GM19193 (cell line): Measurements from ENCODE around the gene CCDC9B.
A peak's percentile ranks its signal among the peaks of the same experiment; 100 is the strongest.

Source experiments
- POLR2A ChIP-seq: IDR thresholded peaks from 4 replicates; pipeline ENCODE4 v1.6.1; 2011; ENCODE audit not compliant: insufficient read depth, insufficient read length; ENCODE audit errors: extremely low read depth

CCDC9B gene

GRCh38 chr15:40331026-40331425 is 9.7 kb downstream of the CCDC9B start:
- TF ChIP-seq POLR2A, result no peak

GRCh38 chr15:40330368-40330836 is 10.3 kb downstream of the CCDC9B start:
- no peak for TF ChIP-seq POLR2A

GRCh38 chr15:40329804-40330203 is 10.9 kb downstream of the CCDC9B start:
- TF ChIP-seq POLR2A, result no peak

DNA sequence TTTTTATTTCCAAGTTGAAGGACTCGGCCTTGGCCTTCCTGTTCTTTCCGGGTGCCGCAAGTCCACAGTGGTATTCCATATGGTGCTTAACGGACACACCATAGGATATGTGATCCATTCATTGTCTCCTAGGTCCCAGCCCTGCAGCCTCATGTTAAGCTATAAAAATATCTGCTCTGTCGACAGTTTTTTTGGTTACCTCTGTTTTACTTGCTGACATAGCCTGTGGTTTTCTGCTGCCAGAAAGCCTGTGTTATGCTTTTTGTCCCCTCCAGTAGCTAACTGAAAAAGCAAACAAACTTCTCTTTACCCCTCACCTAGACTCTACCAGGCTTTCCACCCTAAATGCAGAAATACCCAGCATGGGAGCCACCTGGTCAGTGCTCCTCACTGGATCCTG is 12.0 kb downstream of the CCDC9B start:
- no peak for TF ChIP-seq POLR2A

DNA sequence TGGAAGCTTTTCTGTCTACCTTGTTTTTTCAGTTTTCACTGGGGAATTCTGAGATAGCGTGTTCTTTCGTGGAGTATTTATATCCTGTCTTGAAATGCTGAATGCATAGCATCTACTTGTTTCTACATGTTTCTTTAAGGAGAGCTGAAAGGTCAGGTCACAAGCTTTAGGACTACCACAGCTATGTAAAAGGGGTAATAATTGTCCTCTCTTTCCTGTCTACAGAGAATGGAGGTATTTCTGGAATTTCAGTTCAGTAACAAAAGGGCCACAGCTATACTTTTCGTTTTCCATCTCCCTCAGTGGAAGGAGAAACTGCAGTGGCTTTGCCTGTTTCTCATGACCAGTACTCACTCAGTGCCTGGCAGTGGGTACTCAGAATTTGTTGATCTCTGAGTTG is 12.6 kb downstream of the CCDC9B start:
- TF ChIP-seq POLR2A, result no peak

DNA sequence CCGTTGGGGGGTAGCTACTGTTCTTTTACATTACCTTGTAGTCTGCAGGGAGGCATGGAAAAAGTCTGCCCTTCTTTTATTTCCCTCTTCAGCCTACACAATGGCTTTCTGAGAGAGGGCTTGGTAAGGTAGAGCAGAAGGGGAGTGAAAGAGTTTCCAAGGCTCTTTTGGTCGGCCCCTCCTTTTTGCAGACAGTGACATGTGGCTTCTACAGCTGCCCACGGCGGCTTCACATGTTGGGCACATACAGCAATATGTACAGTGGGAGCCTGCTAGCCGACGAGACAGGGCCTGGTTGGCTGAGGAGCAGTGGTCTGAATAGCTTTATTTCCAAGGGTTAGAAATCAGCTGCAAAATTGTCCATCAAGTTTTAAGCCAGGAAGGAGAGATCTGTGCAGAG is 13.3 kb downstream of the CCDC9B start:
- TF ChIP-seq POLR2A, result no peak

GRCh38 chr15:40325700-40326099 is 15.0 kb downstream of the CCDC9B start:
- TF ChIP-seq POLR2A, result no peak

DNA sequence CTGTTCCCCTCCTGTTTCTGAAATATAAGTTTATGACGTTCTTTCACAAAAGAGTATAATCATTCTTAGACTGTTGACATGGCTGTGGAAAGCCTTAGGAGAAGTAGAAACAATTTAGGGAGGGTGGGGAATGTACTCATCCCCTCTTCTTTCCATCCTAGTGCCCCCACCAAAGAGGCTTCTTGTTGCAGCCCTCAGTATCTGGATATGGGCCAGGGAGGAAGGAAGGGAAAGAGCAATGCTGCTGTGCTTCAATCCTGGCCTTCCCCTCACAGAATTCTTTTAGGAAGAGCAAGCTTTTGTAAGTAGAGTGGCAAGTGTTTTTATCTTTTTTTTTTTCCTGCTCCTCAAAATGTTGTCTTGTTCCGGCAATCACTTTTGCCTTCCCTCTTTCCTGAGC is 15.6 kb downstream of the CCDC9B start:
- no peak for TF ChIP-seq POLR2A

- no peak for TF ChIP-seq POLR2A
Measured at GRCh38 chr15:40323953-40324937, 16.5 kb downstream of the CCDC9B start.

DNA sequence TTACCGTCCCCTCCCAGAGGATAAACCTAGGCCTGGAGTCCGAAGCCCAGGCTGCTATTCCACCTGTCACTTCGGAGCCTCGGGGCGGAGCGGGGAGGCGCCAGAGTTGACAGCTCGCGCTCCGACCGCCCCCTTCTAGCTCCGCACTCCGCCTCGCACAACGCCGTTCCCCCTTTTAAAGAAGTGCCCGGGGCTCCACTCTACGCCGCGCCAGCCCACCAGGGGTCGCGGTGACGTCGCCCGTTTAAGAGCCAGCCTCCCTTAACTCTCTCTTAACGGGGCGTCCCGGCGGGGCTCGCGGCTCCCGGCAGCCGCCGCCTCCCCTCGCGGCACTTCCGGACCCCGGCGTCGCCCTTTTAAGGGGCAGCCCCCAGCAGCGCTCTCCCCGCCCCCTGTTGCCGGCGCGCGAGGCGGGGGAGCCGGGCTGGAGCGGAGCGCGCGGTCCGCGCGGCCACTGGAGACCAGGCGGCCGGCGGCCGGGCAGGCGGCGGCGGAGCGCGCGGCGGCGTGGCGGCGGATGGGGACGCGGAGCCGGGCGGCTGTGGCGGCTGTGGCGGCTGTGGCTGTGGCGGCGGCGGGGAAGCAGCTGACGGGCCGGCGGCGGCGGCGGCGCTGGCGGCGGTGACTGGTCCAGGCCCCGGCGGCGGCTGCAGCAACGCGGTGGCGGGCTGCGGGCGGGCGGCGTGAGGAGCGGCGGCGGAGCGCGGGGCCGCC is 17.3 kb downstream of the CCDC9B start, which contains the start of gene INAFM2:
Gene INAFM2 (plus strand): TSS at position 454 of the 714 bp plus-strand sequence. CDS start 364 bp downstream, outside the sequence.
- TF ChIP-seq POLR2A, result peak; percentile 29

GRCh38 chr15:40322531-40323238 is 18.1 kb downstream of the CCDC9B start:
- no peak for TF ChIP-seq POLR2A

DNA sequence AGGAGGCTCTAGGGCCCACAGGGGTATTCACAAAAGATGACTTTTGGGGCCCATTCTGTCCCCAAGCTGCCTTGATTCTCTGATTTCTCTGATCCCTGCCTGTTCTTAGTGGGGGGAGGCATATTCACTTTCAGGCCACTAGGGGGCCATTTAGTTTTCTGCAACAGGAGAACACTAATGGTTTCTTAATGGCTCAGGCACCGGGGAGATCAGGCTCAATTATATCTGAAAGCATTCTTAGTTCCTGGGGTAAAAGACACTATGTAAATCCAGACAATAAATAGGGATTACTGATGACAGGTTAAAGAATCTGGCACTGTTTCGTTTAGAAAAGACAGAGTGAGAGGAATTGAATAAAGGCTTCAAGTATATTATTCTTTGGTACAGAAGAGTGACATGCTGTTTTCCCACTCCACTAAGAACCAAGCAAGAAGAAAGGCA is 19.8 kb downstream of the CCDC9B start:
- TF ChIP-seq POLR2A, result no peak

GRCh38 chr15:40320409-40320808 is 20.3 kb downstream of the CCDC9B start:
- no peak for TF ChIP-seq POLR2A

DNA sequence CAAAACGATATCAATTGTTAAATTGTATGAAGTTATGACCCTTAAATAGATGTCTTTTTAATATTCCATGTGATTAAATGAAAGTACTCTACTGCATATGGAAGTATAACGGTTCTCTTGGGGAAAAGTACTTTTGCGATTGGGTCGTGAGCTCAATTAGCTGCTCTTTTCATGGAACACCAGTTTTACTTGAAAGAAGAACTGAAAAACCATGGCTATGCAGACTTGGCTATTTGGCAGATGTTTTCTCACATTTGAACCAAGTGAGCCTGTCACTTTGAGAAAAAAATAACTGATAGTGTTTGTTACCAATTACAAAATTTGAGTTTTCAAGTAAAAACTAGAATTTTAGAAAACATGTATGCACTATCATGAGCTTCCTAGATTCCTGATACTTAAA is 23.2 kb downstream of the CCDC9B start:
- no peak for TF ChIP-seq POLR2A

DNA sequence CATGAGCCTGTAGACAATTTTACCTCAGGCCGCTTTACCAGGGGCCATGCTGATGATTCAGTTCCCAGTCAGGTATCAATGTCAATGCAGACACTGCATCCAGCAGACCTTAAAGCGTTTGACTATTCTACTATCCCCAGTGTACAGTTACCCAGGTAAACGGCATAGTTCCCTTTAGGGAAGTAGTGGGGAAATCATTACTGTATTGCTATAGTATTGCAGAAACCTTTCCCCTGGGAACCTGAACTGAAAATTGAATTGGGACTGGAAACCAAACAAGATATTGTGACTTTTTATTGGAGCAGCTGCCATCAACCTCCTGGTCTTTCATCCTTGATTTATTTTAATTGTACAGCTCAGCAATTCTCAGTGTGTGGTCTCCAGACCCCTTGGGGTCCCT is 23.8 kb downstream of the CCDC9B start:
- no peak for TF ChIP-seq POLR2A
